ENCODE results near the gene SMIM22. TPM values are rescaled to one million over a fixed set of nuclear protein-coding genes. Genes with fewer than 3 reads are reported as not detected.

Gene SMIM22
- total and polyA plus RNA-seq, 2 of the 8 experiments (the other 6 are each of a cell fraction or from before 2014, with no cell fraction given), result not detected

DNA sequence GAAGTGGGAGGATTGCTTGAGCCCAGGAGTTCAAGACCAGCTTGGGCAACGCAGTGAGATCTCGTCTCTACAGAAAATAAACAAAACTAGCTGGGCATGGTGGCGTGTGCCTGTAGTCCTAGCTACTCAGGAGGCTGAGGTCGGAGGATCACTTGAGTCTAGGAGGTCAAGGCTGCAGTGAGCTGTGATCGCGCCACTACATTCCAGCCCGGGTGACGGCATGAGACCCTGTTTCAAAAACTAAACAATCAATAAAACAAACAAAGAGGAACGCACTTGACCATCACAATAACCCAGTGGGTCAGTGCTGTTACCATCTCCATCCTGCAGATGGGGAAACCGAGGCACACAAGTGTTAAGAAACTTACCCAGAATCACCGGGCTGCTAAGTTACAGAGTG is 41.9 kb upstream of the SMIM22 start:
- no peaks in the 10 kb centered on the region for H3K4me1 ChIP-seq (replicated peaks in 1 of 4; ENCODE audit: control insufficient read depth in 3 of 4, insufficient read depth in 4 of 4, low read length in 3 of 4)
- H3K9ac ChIP-seq (replicated peaks in 1 of 4; ENCODE audit: extremely low read depth in 1 of 4, low read depth in 3 of 4, low read length in 3 of 4), result no peak overlapping the region
- no peaks in the 10 kb centered on the region for H3K23me2 ChIP-seq (ENCODE audit: low read depth, low read length)
- no peak overlapping the region for H3K18ac ChIP-seq (ENCODE audit: extremely low read depth, low read length)
- no peak overlapping the region for H2BK5ac ChIP-seq (ENCODE audit: low read depth, low read length)
- H3K79me1 ChIP-seq (ENCODE audit: low read depth, low read length), result no peaks in the 10 kb centered on the region; the same call in none of the 2 replicates
- no peak for FAIRE-seq
- H3K14ac ChIP-seq (ENCODE audit: insufficient read length), result no peak overlapping the region
- H3K56ac ChIP-seq (replicated peaks; ENCODE audit: insufficient read length, low read depth, low read length), result no peak overlapping the region
- no peaks in the 10 kb centered on the region for H3K27me3 ChIP-seq (replicated peaks in 1 of 4; ENCODE audit: control insufficient read depth in 3 of 4, extremely low read depth in 1 of 4, insufficient read depth in 3 of 4, low read length in 3 of 4)
- H3K4ac ChIP-seq (replicated peaks; ENCODE audit: insufficient read length, low read depth, low read length), result no peak overlapping the region
- H2BK15ac ChIP-seq (ENCODE audit: low read length), result no peak overlapping the region
- no peak overlapping the region for H2BK120ac ChIP-seq (replicated peaks; ENCODE audit: low read depth, low read length)
- no peak overlapping the region for H4K91ac ChIP-seq (replicated peaks; ENCODE audit: insufficient read length, low read length)
- H2AFZ ChIP-seq (ENCODE audit: low read length), result no peak overlapping the region
- no peak overlapping the region for H3K4me3 ChIP-seq (ENCODE audit: extremely low read depth in 1 of 4, insufficient read depth in 2 of 4, low read depth in 3 of 4, low read length in 4 of 4)
- no peak overlapping the region for H2BK12ac ChIP-seq (ENCODE audit: low read depth, low read length)
- H3K4me2 ChIP-seq (ENCODE audit: insufficient read depth in 1 of 2, low read depth in 2 of 2, low read length in 2 of 2), result no peak overlapping the region
- ChIA-PET CTCF (ENCODE audit: partially characterized antibody) (interaction anchor here (1.0 kb wide), 1 partner anchor 15 kb away, joined by 3 read pairs; no protein-coding TSS in a partner anchor), POLR2A (ENCODE audit: partially characterized antibody) (no interaction called here)
- peaks cover 0 to 3% of the 10 kb centered on the region in 2 experiments for H4K20me1 ChIP-seq (replicated peaks in 1 of 2; ENCODE audit: control insufficient read depth in 1 of 2, insufficient read depth in 2 of 2, low read length in 2 of 2)
- DNase-seq (ENCODE audit: low read depth in 1 of 2, low spot score in 2 of 2), result no peak
- 95% methylated on average over 11 of the region's 11 CpGs; no CpG with 5 or more reads in 1 of the 2 experiments for WGBS, 2 experiments (ENCODE audit: extremely low coverage in 1 of 2, insufficient coverage in 1 of 2, insufficient read length in 1 of 2, insufficient replicate concordance in 2 of 2, low coverage in 1 of 2, low lambda C conversion rate in 2 of 2, missing lambda C conversion rate in 1 of 2)
- H2AK5ac ChIP-seq (ENCODE audit: low read depth, low read length), result no peak overlapping the region
- H4K5ac ChIP-seq (ENCODE audit: insufficient read length, low read depth, low read length), result no peak overlapping the region
- H3K36me3 ChIP-seq (ENCODE audit: control insufficient read depth in 2 of 4, insufficient read depth in 4 of 4, low read length in 3 of 4), result peaks cover 3 to 33% (median 25%) of the 10 kb centered on the region in 4 experiments; a peak in 6 of 8 replicates
- H3K79me2 ChIP-seq (ENCODE audit: control insufficient read depth in 1 of 2, insufficient read depth in 2 of 2, low read length in 2 of 2), result no peaks in the 10 kb centered on the region
- H3K27ac ChIP-seq (ENCODE audit: low read depth, low read length), result no peak overlapping the region
- H2BK20ac ChIP-seq (ENCODE audit: low read length), result no peak overlapping the region
- H3K9me3 ChIP-seq (ENCODE audit: insufficient read depth in 2 of 2, low read depth in 1 of 2, low read length in 1 of 2), result peaks cover 0 to 5% of the 10 kb centered on the region in 2 experiments; a peak in 1 of 4 replicates
- no peak overlapping the region for H3K23ac ChIP-seq (ENCODE audit: insufficient read length)
- no peak overlapping the region for H4K8ac ChIP-seq (ENCODE audit: extremely low read depth, insufficient read depth, low read length)
- no peak for TF ChIP-seq SIRT6 (IDR thresholded peaks at IDR 0.05; ENCODE audit: low read length)
- no peak for TF ChIP-seq RNF2 (IDR thresholded peaks at IDR 0.05; ENCODE audit: borderline replicate concordance, low read depth, low read length, missing control alignments, poor library complexity, severe bottlenecking)
- no peak for TF ChIP-seq KDM5A (IDR thresholded peaks at IDR 0.05; ENCODE audit: low read length)
- TF ChIP-seq, protein P1, sequence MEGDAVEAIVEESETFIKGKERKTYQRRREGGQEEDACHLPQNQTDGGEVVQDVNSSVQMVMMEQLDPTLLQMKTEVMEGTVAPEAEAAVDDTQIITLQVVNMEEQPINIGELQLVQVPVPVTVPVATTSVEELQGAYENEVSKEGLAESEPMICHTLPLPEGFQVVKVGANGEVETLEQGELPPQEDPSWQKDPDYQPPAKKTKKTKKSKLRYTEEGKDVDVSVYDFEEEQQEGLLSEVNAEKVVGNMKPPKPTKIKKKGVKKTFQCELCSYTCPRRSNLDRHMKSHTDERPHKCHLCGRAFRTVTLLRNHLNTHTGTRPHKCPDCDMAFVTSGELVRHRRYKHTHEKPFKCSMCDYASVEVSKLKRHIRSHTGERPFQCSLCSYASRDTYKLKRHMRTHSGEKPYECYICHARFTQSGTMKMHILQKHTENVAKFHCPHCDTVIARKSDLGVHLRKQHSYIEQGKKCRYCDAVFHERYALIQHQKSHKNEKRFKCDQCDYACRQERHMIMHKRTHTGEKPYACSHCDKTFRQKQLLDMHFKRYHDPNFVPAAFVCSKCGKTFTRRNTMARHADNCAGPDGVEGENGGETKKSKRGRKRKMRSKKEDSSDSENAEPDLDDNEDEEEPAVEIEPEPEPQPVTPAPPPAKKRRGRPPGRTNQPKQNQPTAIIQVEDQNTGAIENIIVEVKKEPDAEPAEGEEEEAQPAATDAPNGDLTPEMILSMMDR (IDR thresholded peaks at IDR 0.05; ENCODE audit: control extremely low read depth in 1 of 3, insufficient read depth in 1 of 3, low read depth in 1 of 3, low read length in 3 of 3), result no peak
- no peak for TF ChIP-seq CHD2 (IDR thresholded peaks at IDR 0.05; ENCODE audit: low read length)
- TF ChIP-seq RFX5 (IDR thresholded peaks at IDR 0.05; ENCODE audit: borderline replicate concordance, low read depth, low read length), result no peak
- no peak for TF ChIP-seq YY1 (IDR thresholded peaks at IDR 0.05; ENCODE audit: low read depth, low read length)
- TF ChIP-seq RBBP5 (IDR thresholded peaks at IDR 0.05; ENCODE audit: borderline replicate concordance, low read depth, low read length), result no peak
- TF ChIP-seq, protein P2, sequence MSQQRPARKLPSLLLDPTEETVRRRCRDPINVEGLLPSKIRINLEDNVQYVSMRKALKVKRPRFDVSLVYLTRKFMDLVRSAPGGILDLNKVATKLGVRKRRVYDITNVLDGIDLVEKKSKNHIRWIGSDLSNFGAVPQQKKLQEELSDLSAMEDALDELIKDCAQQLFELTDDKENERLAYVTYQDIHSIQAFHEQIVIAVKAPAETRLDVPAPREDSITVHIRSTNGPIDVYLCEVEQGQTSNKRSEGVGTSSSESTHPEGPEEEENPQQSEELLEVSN (IDR thresholded peaks at IDR 0.05), result no peak
- TF ChIP-seq SUZ12 (IDR thresholded peaks at IDR 0.05; ENCODE audit: low read length), result no peak

Data from H1 (cell line).